HCT116 (cell line): Measurements from ENCODE around the gene GOLIM4. TPM values are rescaled to one million over a fixed set of nuclear protein-coding genes. Genes with fewer than 3 reads are reported as not detected.

Experiments
- ATAC-seq: fragments of 200-7000 bp; cut with Tn5 transposase; 2 replicates; pipeline ENCODE4 v1.9.1; 2020; ENCODE audit warnings: mild to moderate bottlenecking, moderate library complexity
- BruUV-seq: library from RNA; stranded (reverse); fragments of 400-500 nt; replicated peaks from 2 replicates; lab custom pipeline; 2021; lab: Mats Ljungman, UMichigan
- CTCF ChIA-PET: fragments of 300-600 bp; sonication (Branson Sonifier 250); formaldehyde crosslinking; loops from one replicate; lab custom pipeline; 2021; ENCODE audit warnings: antibody characterized with exemption; lab: Charles Lee
- POLR2A ChIA-PET: fragments of 300-600, 350-600 bp; sonication (Branson Sonifier 250); formaldehyde crosslinking; loops from one replicate; lab custom pipeline; 2021; ENCODE audit warnings: antibody characterized with exemption; lab: Charles Lee
- RAD21 ChIA-PET, 2 experiments: fragments of 300-600 bp; sonication (Branson Sonifier 250); formaldehyde crosslinking; loops; one replicate each; lab custom pipeline; 2023; ENCODE audit warnings: low total read pairs in 2 of 2; ENCODE audit not compliant: uncharacterized antibody in 2 of 2, unreplicated experiment in 2 of 2, low non-redundant PET in 1 of 2; lab: Charles Lee
- DNase-seq: peaks from one replicate; pipeline ENCODE4 v3.0.0-alpha.2; 2010; ENCODE audit warnings: low read depth, low spot score
- H2AFZ ChIP-seq: fragments of 200-600 bp; shearing (Covaris generic), sonication (generic); 2 replicates; pipeline ENCODE4 v1.6.1; 2017; ENCODE audit warnings: low read depth, mixed run types, mixed read lengths, antibody characterized with exemption, low read length; ENCODE audit not compliant: poor library complexity, severe bottlenecking
- H3K27ac ChIP-seq: 2 replicates; pipeline ENCODE4 v1.5.1; 2012; ENCODE audit warnings: low read depth, low read length
- H3K27me3 ChIP-seq: fragments of 200-600 bp; sonication (generic); 2 replicates; pipeline ENCODE4 v1.6.1; 2016; ENCODE audit warnings: mixed run types, low read length, mixed read lengths; ENCODE audit not compliant: insufficient read depth
- H3K36me3 ChIP-seq, 2 experiments: fragments of 200-500 bp in 1 of 2; fragments of 200-600 bp in 1 of 2; sonication (Bioruptor generic) in 1 of 2; sonication (generic) in 1 of 2; 2 replicates each; pipeline versions ENCODE4 v1.5.1 to v1.6.1; 2014 to 2016; ENCODE audit warnings: low read length in 2 of 2, inconsistent platforms in 1 of 2, mixed read lengths in 1 of 2, mixed run types in 1 of 2; ENCODE audit not compliant: insufficient read depth in 2 of 2, control insufficient read depth in 1 of 2
- H3K4me1 ChIP-seq, 2 experiments: fragments of 200-600 bp in 1 of 2; sonication (generic) in 1 of 2; 2 replicates each; pipeline versions ENCODE4 v1.5.1 to v1.6.1; 2012 to 2017; ENCODE audit warnings: low read length in 2 of 2, inconsistent platforms in 1 of 2, mild to moderate bottlenecking in 1 of 2, mixed read lengths in 1 of 2, mixed run types in 1 of 2, moderate library complexity in 1 of 2; ENCODE audit not compliant: insufficient read depth in 2 of 2, control insufficient read depth in 1 of 2
- H3K4me2 ChIP-seq: fragments of 200-600 bp; sonication (generic); 2 replicates; pipeline ENCODE4 v1.6.1; 2017; ENCODE audit warnings: mixed run types, low read length, mixed read lengths
- H3K4me3 ChIP-seq, 2 experiments: fragments of 200-600 bp in 1 of 2; sonication (generic) in 1 of 2; replicated peaks in 1 of 2; 2 replicates each; pipeline ENCODE4 v1.5.1; 2011 to 2016; ENCODE audit warnings: low read length in 2 of 2, control low read depth in 1 of 2, low read depth in 1 of 2, mild to moderate bottlenecking in 1 of 2, mixed read lengths in 1 of 2, mixed run types in 1 of 2
- H3K79me2 ChIP-seq: fragments of 200-600 bp; sonication (generic); 2 replicates; pipeline ENCODE4 v1.6.1; 2017; ENCODE audit warnings: mild to moderate bottlenecking, mixed run types, low read length, moderate library complexity, mixed read lengths; ENCODE audit not compliant: insufficient read depth
- H3K9ac ChIP-seq: fragments of 200-600 bp; sonication (generic); 2 replicates; pipeline ENCODE4 v1.6.1; 2016; ENCODE audit warnings: low read length, mixed read lengths
- H3K9me2 ChIP-seq: fragments of 200-600 bp; sonication (generic), shearing (Covaris generic); 2 replicates; pipeline ENCODE4 v1.6.1; 2017; ENCODE audit warnings: mixed run types, mild to moderate bottlenecking, moderate library complexity; ENCODE audit not compliant: insufficient read depth
- H3K9me3 ChIP-seq, 2 experiments: fragments of 200-500 bp in 1 of 2; fragments of 200-600 bp in 1 of 2; sonication (Bioruptor generic) in 1 of 2; sonication (generic) in 1 of 2; 2 replicates each; pipeline ENCODE4 v1.6.1; 2014 to 2017; ENCODE audit warnings: low read length in 2 of 2, mixed read lengths in 2 of 2, inconsistent platforms in 1 of 2, low read depth in 1 of 2, mild to moderate bottlenecking in 1 of 2, mixed run types in 1 of 2, moderate library complexity in 1 of 2; ENCODE audit not compliant: control insufficient read depth in 1 of 2, insufficient read depth in 1 of 2
- H4K20me1 ChIP-seq: fragments of 200-600 bp; sonication (generic), shearing (Covaris generic); 2 replicates; pipeline ENCODE4 v1.6.1; 2017; ENCODE audit warnings: mixed run types, mild to moderate bottlenecking, moderate library complexity; ENCODE audit not compliant: insufficient read depth
- ATF3 ChIP-seq: IDR thresholded peaks from 2 replicates; pipeline ENCODE4 v1.6.1; 2012
- CEBPB ChIP-seq: IDR thresholded peaks from 2 replicates; pipeline ENCODE4 v1.6.1; 2012; ENCODE audit warnings: low read depth
- EGR1 ChIP-seq: IDR thresholded peaks from 2 replicates; pipeline ENCODE4 v1.6.1; 2012; ENCODE audit warnings: low read depth
- ELF1 ChIP-seq: IDR thresholded peaks from 2 replicates; pipeline ENCODE4 v1.6.1; 2012; ENCODE audit warnings: low read depth, borderline replicate concordance
- EZH2 ChIP-seq: fragments of 200-600 bp; sonication (generic); IDR thresholded peaks from 2 replicates; pipeline ENCODE4 v1.6.1; 2017; ENCODE audit warnings: antibody characterized with exemption, mixed run types
- EZH2phosphoT487 ChIP-seq: fragments of 200-600 bp; IDR thresholded peaks from 2 replicates; pipeline ENCODE4 v1.6.1; 2018; ENCODE audit warnings: antibody characterized with exemption, borderline replicate concordance
- FOSL1 ChIP-seq: IDR thresholded peaks from 2 replicates; pipeline ENCODE4 v1.6.1; 2012; ENCODE audit warnings: low read depth
- POLR2A ChIP-seq: IDR thresholded peaks from 2 replicates; pipeline ENCODE4 v1.7.0; 2011; ENCODE audit warnings: borderline replicate concordance; ENCODE audit not compliant: insufficient read depth, insufficient read length; ENCODE audit errors: extremely low read depth
- POLR2AphosphoS5 ChIP-seq: IDR thresholded peaks from 2 replicates; pipeline ENCODE4 v1.6.1; 2011; ENCODE audit warnings: mild to moderate bottlenecking, low read depth, low read length, moderate library complexity
- RAD21 ChIP-seq: IDR thresholded peaks from 2 replicates; pipeline ENCODE4 v1.6.1; 2012; ENCODE audit warnings: low read depth, mild to moderate bottlenecking
- REST ChIP-seq: IDR thresholded peaks from 2 replicates; pipeline ENCODE4 v1.6.1; 2012; ENCODE audit warnings: low read depth
- SP1 ChIP-seq: IDR thresholded peaks from 2 replicates; pipeline ENCODE4 v1.6.1; 2012; ENCODE audit warnings: low read depth
- TCF7L2 ChIP-seq: IDR thresholded peaks from 2 replicates; pipeline ENCODE4 v1.7.0; 2011; ENCODE audit warnings: borderline replicate concordance, inconsistent platforms; ENCODE audit not compliant: insufficient read depth, insufficient read length; ENCODE audit errors: extremely low read depth
- ZFX ChIP-seq: fragments of 450-650 bp; IDR thresholded peaks from 2 replicates; pipeline ENCODE4 v1.6.1; 2017
- ZNF274 ChIP-seq: fragments of 200-500 bp; sonication (Bioruptor generic); IDR thresholded peaks from 2 replicates; pipeline ENCODE4 v1.6.1; 2014; ENCODE audit warnings: mild to moderate bottlenecking, low read depth, low read length, inconsistent platforms
- intact Hi-C: fragments of 100-400 bp; cut with micrococcal nuclease; formaldehyde crosslinking; loops from 2 replicates; pipeline ENCODE4 v1.10.0; 2022
- total RNA-seq: library from RNA; stranded (reverse); gene quantifications from one replicate; pipeline ENCODE4 v1.2.1, GENCODE V29; 2021; ENCODE audit not compliant: unreplicated experiment
- TF ChIP-seq, protein P1 (sequence below): IDR thresholded peaks from 2 replicates; pipeline ENCODE4 v1.6.1; 2011; ENCODE audit warnings: mild to moderate bottlenecking, low read length, moderate library complexity; ENCODE audit not compliant: insufficient replicate concordance; ENCODE audit errors: extremely low read depth

The GOLIM4 gene
- total RNA-seq, 1 experiment from 2014 or later = 10.6 TPM

DNA sequence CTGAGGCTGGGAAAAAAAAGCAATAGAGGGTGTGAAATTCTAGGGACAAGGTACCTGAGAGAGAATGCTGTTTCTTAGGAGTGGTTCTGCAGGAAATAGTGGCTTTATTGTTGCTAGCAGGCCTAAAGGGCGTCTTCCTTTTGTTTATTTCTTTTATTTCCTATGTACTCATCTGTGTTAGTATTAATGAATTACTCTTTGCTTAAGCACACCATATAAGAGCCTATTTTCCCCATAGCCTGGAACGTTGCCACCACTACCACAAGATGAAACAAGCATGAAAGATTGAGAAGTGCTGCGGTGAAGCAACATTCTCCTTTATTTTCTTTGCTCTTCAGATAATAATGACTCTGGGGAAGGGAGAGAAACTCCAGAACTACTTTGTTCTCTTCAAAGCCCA is 21.3 kb upstream of the GOLIM4 start:
- Histone ChIP-seq H3K4me3 (no peak overlapping the region), H3K9ac (no peak overlapping the region), H3K27ac (no peak overlapping the region), H3K79me2 (no peaks in the 10 kb centered on the region), H3K9me3 (no peaks in the 10 kb centered on the region), H2AFZ (no peak overlapping the region), H3K4me2 (no peak overlapping the region), H3K9me2 (no peaks in the 10 kb centered on the region), H3K36me3 (no peaks in the 10 kb centered on the region), H4K20me1 (no peaks in the 10 kb centered on the region), H3K27me3 (no peaks in the 10 kb centered on the region), H3K4me1 (no peaks in the 10 kb centered on the region)
- DNase-seq (no peak), ATAC-seq (no peak)
- intact Hi-C loops = no loop called here
- BruUV-seq = no TSS peak
- RAD21 ChIA-PET = no interaction called here
- TF ChIP-seq ZNF274 = no peak
- TF ChIP-seq EZH2phosphoT487 = no peak
- TF ChIP-seq, protein P1, sequence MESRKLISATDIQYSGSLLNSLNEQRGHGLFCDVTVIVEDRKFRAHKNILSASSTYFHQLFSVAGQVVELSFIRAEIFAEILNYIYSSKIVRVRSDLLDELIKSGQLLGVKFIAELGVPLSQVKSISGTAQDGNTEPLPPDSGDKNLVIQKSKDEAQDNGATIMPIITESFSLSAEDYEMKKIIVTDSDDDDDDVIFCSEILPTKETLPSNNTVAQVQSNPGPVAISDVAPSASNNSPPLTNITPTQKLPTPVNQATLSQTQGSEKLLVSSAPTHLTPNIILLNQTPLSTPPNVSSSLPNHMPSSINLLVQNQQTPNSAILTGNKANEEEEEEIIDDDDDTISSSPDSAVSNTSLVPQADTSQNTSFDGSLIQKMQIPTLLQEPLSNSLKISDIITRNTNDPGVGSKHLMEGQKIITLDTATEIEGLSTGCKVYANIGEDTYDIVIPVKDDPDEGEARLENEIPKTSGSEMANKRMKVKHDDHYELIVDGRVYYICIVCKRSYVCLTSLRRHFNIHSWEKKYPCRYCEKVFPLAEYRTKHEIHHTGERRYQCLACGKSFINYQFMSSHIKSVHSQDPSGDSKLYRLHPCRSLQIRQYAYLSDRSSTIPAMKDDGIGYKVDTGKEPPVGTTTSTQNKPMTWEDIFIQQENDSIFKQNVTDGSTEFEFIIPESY = no peak
- TF ChIP-seq ELF1 = no peak
- TF ChIP-seq SP1 = no peak
- TF ChIP-seq POLR2A = no peak
- no peak for TF ChIP-seq ZFX
- TF ChIP-seq POLR2AphosphoS5 = no peak
- TF ChIP-seq REST = no peak
- no peak for TF ChIP-seq RAD21
- no peak for TF ChIP-seq EZH2
- no peak for TF ChIP-seq ATF3
- no peak for TF ChIP-seq FOSL1
- no peak for TF ChIP-seq TCF7L2
- TF ChIP-seq EGR1 = no peak
- no peak for TF ChIP-seq CEBPB
- POLR2A ChIA-PET = no interaction called here
- CTCF ChIA-PET = no interaction called here
